ENCODE measurements around the gene STARD13.

STARD13 gene

DNA sequence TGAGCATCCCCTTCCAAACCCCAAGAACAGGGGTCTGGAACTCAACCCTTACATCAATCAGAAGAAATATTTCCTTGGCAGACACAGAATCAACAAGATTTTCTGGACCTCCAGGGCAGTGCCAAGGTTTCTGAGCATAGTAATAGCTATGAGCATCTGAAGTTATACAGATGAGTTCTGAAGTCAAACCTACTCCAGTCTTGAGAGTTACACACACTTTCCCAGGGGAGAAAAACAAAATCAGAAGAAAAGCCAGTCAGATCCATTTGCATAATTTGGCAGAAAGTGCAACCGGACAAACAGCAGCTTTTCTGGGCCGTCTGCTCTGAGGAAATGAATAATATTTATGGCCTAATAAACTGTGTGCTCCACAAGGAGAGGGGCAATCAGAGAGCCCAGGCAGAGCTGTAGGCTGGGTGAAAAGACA is 176.3 kb downstream of the STARD13 start:
- no peak for DNase-seq (ENCODE audit: low read depth, low spot score)
- POLR2A ChIA-PET = no interaction called here
- no peak overlapping the region for H3K4me3 ChIP-seq (ENCODE audit: low read depth, low read length)
- CTCF ChIA-PET = interaction anchor here (1.9 kb wide), 1 partner anchor 9 kb away, joined by 5 read pairs; no protein-coding TSS in a partner anchor
- TF ChIP-seq, protein P1, sequence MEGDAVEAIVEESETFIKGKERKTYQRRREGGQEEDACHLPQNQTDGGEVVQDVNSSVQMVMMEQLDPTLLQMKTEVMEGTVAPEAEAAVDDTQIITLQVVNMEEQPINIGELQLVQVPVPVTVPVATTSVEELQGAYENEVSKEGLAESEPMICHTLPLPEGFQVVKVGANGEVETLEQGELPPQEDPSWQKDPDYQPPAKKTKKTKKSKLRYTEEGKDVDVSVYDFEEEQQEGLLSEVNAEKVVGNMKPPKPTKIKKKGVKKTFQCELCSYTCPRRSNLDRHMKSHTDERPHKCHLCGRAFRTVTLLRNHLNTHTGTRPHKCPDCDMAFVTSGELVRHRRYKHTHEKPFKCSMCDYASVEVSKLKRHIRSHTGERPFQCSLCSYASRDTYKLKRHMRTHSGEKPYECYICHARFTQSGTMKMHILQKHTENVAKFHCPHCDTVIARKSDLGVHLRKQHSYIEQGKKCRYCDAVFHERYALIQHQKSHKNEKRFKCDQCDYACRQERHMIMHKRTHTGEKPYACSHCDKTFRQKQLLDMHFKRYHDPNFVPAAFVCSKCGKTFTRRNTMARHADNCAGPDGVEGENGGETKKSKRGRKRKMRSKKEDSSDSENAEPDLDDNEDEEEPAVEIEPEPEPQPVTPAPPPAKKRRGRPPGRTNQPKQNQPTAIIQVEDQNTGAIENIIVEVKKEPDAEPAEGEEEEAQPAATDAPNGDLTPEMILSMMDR (IDR thresholded peaks at IDR 0.05; ENCODE audit: insufficient read depth, low read length, missing control alignments) = no peak

DNA sequence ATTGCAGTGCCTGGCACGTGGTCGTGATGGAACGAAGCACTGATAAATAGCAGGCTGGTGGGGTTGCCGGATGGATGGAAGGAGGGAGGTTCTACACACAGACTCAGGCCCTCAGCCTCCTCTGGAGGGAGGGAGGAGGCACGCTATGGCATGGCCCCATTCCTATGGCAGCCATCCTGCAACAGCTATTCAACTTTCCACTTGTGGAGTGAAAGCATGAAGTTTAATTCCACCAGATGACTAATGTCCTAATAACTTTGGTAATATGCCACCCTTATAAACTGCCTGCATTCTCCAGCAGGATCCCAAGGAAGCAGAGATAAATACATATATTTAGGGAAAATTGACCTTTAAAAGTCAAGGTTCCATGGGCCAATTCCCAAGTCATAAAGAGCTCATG is 176.9 kb downstream of the STARD13 start:
- DNase-seq (ENCODE audit: low read depth, low spot score) = no peak
- CTCF ChIA-PET = interaction anchor here (1.9 kb wide), 1 partner anchor 10 kb away, joined by 5 read pairs; no protein-coding TSS in a partner anchor
- POLR2A ChIA-PET = no interaction called here
- no peak overlapping the region for H3K4me3 ChIP-seq (ENCODE audit: low read depth, low read length)
- TF ChIP-seq, protein P1 (IDR thresholded peaks at IDR 0.05; ENCODE audit: insufficient read depth, low read length, missing control alignments) = no peak

DNA sequence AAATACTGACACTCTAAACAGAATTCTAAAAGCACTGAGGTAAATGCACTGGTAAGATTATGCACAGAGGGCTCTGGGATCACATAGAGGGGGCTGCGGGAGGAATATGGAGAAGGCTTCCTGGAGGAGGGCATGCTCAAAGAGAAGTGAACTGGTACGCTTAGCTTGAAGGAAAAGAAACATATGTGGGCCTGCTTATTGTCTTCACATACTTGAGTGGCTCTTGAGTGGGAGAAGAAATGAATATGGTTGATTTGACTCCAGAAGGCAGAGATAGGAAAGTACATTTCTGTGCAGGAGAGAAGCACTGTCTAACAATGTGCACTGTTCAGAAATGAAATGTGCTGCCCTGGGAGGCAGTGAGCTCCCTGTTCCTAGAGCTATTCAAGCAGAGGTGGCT is 178.2 kb downstream of the STARD13 start:
- no peak for DNase-seq (ENCODE audit: low read depth, low spot score)
- POLR2A ChIA-PET = no interaction called here
- TF ChIP-seq, protein P1 (IDR thresholded peaks at IDR 0.05; ENCODE audit: insufficient read depth, low read length, missing control alignments) = no peak
- CTCF ChIA-PET = no interaction called here
- H3K4me3 ChIP-seq (ENCODE audit: low read depth, low read length) = no peak overlapping the region

DNA sequence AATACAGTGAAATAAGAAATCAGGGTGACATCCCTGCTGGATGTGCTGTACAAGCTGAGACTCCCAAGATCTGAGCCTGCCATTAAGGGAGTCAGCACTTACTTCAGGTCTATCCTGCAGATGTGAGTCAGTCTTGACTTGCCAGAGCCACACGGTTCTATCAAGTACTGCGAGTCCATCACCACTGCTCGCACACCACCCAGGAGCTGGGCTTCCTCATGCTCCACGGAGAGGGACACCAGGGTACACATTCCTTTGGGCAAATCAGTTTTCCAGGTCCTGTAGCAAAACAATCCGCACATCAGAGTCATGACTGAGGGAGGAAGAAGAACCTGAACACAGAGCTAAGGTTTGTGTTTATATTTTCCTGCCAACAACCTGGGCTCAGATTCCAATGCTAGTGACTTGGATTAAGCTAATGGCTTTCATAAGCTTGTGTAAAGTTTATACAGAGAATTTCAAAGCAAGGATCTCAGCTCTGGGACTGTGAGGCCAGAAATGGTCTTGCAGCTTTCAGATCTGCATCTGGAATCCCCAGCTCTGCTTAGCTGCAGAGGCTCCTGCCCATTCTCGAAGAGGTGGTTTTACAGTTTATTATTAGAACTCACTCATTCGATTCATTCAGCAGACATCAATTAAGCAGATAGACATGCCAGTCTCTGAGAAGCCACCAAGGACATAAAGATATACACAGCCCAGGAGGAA is 178.7 kb downstream of the STARD13 start:
- ChIA-PET POLR2A (no interaction called here), CTCF (no interaction called here)
- no peak overlapping the region for H3K4me3 ChIP-seq (ENCODE audit: low read depth, low read length)
- DNase-seq (ENCODE audit: low read depth, low spot score) = no peak
- TF ChIP-seq, protein P1 (IDR thresholded peaks at IDR 0.05; ENCODE audit: insufficient read depth, low read length, missing control alignments) = no peak

DNA sequence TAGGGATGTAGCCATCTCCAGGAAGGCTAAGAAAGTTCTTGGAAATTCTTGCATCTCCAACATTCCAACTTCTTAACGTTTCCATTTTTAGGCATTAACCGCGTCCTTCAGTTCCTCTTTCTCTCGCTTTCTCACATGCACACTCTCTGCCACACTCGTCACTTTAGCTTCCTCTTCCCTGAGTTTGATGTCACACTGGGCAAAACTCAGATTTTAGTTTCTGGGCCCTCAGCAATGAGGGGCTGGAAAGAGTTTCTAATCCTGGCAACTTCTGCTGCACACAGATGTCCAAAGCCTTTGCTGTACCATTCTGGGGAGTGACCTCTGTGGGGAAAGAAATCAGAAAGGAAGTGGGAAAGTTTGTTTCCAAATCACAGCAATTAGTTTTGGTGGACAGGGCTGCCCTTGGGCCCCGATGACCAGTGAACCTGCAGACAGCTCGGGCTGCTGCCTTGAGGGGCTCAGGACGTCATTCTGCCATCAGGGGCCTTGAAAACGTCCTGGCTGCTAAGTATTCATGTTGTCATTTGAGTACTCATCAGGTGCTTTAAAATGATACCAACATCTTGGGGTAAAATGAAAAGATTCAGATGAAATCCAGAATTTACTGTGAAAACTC is 180.1 kb downstream of the STARD13 start:
- TF ChIP-seq, protein P1 (IDR thresholded peaks at IDR 0.05; ENCODE audit: insufficient read depth, low read length, missing control alignments) = no peak
- ChIA-PET POLR2A (no interaction called here), CTCF (no interaction called here)
- no peak for DNase-seq (ENCODE audit: low read depth, low spot score)
- no peak overlapping the region for H3K4me3 ChIP-seq (ENCODE audit: low read depth, low read length)

DNA sequence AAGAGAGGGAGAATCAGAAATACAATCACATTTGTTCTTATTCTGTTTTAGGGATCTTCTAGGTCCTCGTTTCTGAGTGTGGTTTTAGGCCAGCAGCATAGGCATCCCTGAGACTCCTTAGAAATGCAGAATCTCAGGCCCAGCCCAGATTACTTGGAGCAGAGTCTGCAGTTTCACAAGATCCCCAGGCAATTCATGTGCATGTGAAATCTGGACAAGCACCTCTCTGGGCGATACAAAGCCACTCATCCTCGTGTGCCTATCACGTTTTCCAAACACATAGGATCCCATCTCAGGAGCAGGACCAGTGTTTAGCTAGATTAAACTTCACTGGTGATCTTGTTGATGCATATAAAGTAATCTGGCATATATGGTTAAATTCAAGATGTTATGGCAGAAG is 182.1 kb downstream of the STARD13 start:
- CTCF ChIA-PET = no interaction called here
- TF ChIP-seq, protein P1 (IDR thresholded peaks at IDR 0.05; ENCODE audit: insufficient read depth, low read length, missing control alignments) = no peak
- POLR2A ChIA-PET = no interaction called here
- DNase-seq (ENCODE audit: low read depth, low spot score) = no peak
- no peak overlapping the region for H3K4me3 ChIP-seq (ENCODE audit: low read depth, low read length)

Measured in AG04449 (cell line).